GM10248 (cell line): Measurements from ENCODE around the gene MGAT4B.

Experiments used
- CTCF ChIA-PET: fragments of 300-600 bp; sonication (Branson Sonifier 250); formaldehyde crosslinking; extraction: SDS; loops from one replicate; lab custom pipeline; 2021; ENCODE audit warnings: antibody characterized with exemption; lab: Yijun Ruan, JAX
- POLR2A ChIA-PET: fragments of 350-650 bp; sonication (Branson Sonifier 250); formaldehyde crosslinking; extraction: SDS; loops from one replicate; lab custom pipeline; 2020; ENCODE audit warnings: antibody characterized with exemption; lab: Yijun Ruan, JAX
- DNase-seq: peaks from one replicate; pipeline ENCODE4 v3.0.0; 2012; ENCODE audit errors: extremely low spot score
- TF ChIP-seq, protein P1 (sequence below): IDR thresholded peaks from 2 replicates; pipeline ENCODE4 v1.5.1; 2012; ENCODE audit warnings: mild to moderate bottlenecking, low read depth; ENCODE audit errors: extremely low read depth, missing control alignments, control extremely low read depth

The MGAT4B gene

DNA sequence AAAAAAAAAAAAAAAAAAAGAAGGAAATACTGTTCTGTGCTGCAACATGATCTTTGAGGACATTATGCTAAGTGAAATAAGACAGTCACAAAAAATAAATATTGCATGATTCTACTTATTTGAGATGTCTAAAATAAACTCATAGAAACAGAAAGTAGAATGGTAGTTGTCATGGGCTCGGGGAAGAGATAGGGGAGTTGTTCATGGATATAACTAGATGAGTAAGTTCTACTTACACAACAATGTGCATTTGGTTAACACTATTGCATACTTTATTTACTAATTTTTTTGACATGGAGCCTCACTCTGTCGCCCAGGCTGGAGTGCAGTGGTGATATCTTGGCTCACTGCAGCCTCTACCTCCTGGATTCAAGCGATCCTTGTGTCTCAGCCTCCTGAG, 58.9 kb downstream of the MGAT4B start:
- TF ChIP-seq, protein P1, sequence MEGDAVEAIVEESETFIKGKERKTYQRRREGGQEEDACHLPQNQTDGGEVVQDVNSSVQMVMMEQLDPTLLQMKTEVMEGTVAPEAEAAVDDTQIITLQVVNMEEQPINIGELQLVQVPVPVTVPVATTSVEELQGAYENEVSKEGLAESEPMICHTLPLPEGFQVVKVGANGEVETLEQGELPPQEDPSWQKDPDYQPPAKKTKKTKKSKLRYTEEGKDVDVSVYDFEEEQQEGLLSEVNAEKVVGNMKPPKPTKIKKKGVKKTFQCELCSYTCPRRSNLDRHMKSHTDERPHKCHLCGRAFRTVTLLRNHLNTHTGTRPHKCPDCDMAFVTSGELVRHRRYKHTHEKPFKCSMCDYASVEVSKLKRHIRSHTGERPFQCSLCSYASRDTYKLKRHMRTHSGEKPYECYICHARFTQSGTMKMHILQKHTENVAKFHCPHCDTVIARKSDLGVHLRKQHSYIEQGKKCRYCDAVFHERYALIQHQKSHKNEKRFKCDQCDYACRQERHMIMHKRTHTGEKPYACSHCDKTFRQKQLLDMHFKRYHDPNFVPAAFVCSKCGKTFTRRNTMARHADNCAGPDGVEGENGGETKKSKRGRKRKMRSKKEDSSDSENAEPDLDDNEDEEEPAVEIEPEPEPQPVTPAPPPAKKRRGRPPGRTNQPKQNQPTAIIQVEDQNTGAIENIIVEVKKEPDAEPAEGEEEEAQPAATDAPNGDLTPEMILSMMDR = no peak
- ChIA-PET CTCF (interaction anchor here (1.4 kb wide), 1 partner anchor 15 kb away, joined by 4 read pairs; no protein-coding TSS in a partner anchor), POLR2A (no interaction called here)
- DNase-seq = no peak
